ENCODE results near the gene VWA3A. TPM values are rescaled to one million over a fixed set of nuclear protein-coding genes. Genes with fewer than 3 reads are reported as not detected.

VWA3A gene
- total RNA-seq, 1 experiment from 2014 or later: not detected

GRCh38 chr16:22190081-22190775 lies 97.9 kb downstream of the VWA3A start:
- Histone ChIP-seq H3K4me1 (ENCODE audit: insufficient read depth, low read length) (peaks cover 26% of the 10 kb centered on the region), H3K9me2 (replicated peaks; ENCODE audit: low read length) (no peaks in the 10 kb centered on the region), H3K36me3 (ENCODE audit: low read depth, low read length) (no peaks in the 10 kb centered on the region), H3K79me2 (ENCODE audit: low read length) (no peaks in the 10 kb centered on the region), H2AFZ (ENCODE audit: low read length) (peak overlapping the region; percentile 94), H3K9me3 (ENCODE audit: low read length) (no peaks in the 10 kb centered on the region), H3F3A (ENCODE audit: low read length, unreplicated experiment) (no peaks in the 10 kb centered on the region), H3K27me3 (ENCODE audit: low read length) (no peaks in the 10 kb centered on the region), H3K4me2 (ENCODE audit: low read length) (peak overlapping the region; percentile 94), H3K4me3 (ENCODE audit: low read length) (peak overlapping the region; percentile 88), H3K9ac (ENCODE audit: low read length) (peak overlapping the region; percentile 65), H4K20me1 (ENCODE audit: low read length) (no peaks in the 10 kb centered on the region), H3K27ac (ENCODE audit: low read length) (peak overlapping the region; percentile 62)
- TF ChIP-seq CTCF (conservative IDR thresholded peaks at IDR 0.05; ENCODE audit: low read depth, low read length) (no peak), EZH2 (IDR thresholded peaks at IDR 0.05; ENCODE audit: low read length, unreplicated experiment) (no peak), EZH2phosphoT487 (IDR thresholded peaks at IDR 0.05; ENCODE audit: borderline replicate concordance, low read length) (no peak)
- ATAC-seq: peak; percentile 68
- ChIA-PET CTCF (interaction anchor here (2.0 kb wide), 1 partner anchor 113 kb away, joined by 7 read pairs; no protein-coding TSS in a partner anchor), POLR2A (ENCODE audit: unreplicated experiment) (interaction anchor here (0.6 kb wide), 1 partner anchor 107 kb away, joined by 13 read pairs; the partner anchor contains the start of gene POLR3E)
- no TSS peak for BruUV-seq (replicated peaks)
- intact Hi-C loops (cut with micrococcal nuclease): loop anchor here (1.0 kb wide), 1 partner anchor 164 kb away; no protein-coding TSS in a partner anchor
- peak; percentile 96 for DNase-seq

- peak overlapping the region; percentile 96 for H3K4me2 ChIP-seq (ENCODE audit: low read length)
- H3K4me3 ChIP-seq (ENCODE audit: low read length): peak overlapping the region; percentile 72
- POLR2A ChIA-PET (ENCODE audit: unreplicated experiment): interaction anchor here (0.6 kb wide), 3 partner anchors 16 to 475 kb away, joined by 6 to 13 read pairs (median 12); partner anchors contain the start of gene POLR3E
- no peaks in the 10 kb centered on the region for H3K9me3 ChIP-seq (ENCODE audit: low read length)
- H3K27ac ChIP-seq (ENCODE audit: low read length): peak overlapping the region; percentile 67
- H3K9me2 ChIP-seq (replicated peaks; ENCODE audit: low read length): no peaks in the 10 kb centered on the region
- DNase-seq (peak; percentile 95), ATAC-seq (peak; percentile 61)
- peak overlapping the region; percentile 69 for H3K9ac ChIP-seq (ENCODE audit: low read length)
- no peaks in the 10 kb centered on the region for H3K79me2 ChIP-seq (ENCODE audit: low read length)
- H3K27me3 ChIP-seq (ENCODE audit: low read length): no peaks in the 10 kb centered on the region
- peak overlapping the region; percentile 84 for H2AFZ ChIP-seq (ENCODE audit: low read length)
- BruUV-seq (replicated peaks): no TSS peak
- peaks cover 29% of the 10 kb centered on the region for H3K4me1 ChIP-seq (ENCODE audit: insufficient read depth, low read length)
- intact Hi-C loops (cut with micrococcal nuclease): loop anchor here (1.0 kb wide), 1 partner anchor 165 kb away; no protein-coding TSS in a partner anchor
- no peaks in the 10 kb centered on the region for H3K36me3 ChIP-seq (ENCODE audit: low read depth, low read length)
- H4K20me1 ChIP-seq (ENCODE audit: low read length): no peaks in the 10 kb centered on the region
- no peaks in the 10 kb centered on the region for H3F3A ChIP-seq (ENCODE audit: low read length, unreplicated experiment)
- TF ChIP-seq EZH2 (IDR thresholded peaks at IDR 0.05; ENCODE audit: low read length, unreplicated experiment) (no peak), EZH2phosphoT487 (IDR thresholded peaks at IDR 0.05; ENCODE audit: borderline replicate concordance, low read length) (no peak), CTCF (conservative IDR thresholded peaks at IDR 0.05; ENCODE audit: low read depth, low read length) (no peak)
- CTCF ChIA-PET: interaction anchor here (0.6 kb wide), 2 partner anchors 9 to 189 kb away, joined by 3 to 7 read pairs; no protein-coding TSS in a partner anchor
These were observed 98.6 kb downstream of the VWA3A start for GRCh38 chr16:22190776-22191531.
